Activated CD8-positive, alpha-beta memory T cell treated with anti-CD3 and anti-CD28 coated beads for 1 hour (primary cell): ENCODE data around the gene RPN2.

Experiments used
- DNase-seq, 2 donors: peaks; one replicate each; pipeline ENCODE4 v3.0.0-alpha.2; 2020; ENCODE audit warnings: low read depth in 1 of 2; ENCODE audit errors: extremely low read depth in 1 of 2

Gene RPN2

GRCh38 chr20:37288091-37288490, 109.0 kb downstream of the RPN2 start:
- no peak for DNase-seq

GRCh38 chr20:37290158-37290810, 111.2 kb downstream of the RPN2 start:
- DNase-seq = no peak
